Lower leg skin (tissue), 4 donors: Measurements from ENCODE around the gene KCNJ6. TPM values are rescaled to one million over a fixed set of nuclear protein-coding genes. Genes with fewer than 3 reads are reported as not detected.

Experiments used
- DNase-seq, 2 donors: peaks; one replicate each; pipeline ENCODE4 v3.0.0-alpha.2; 2019; ENCODE audit warnings: low spot score in 2 of 2
- H3K4me3 ChIP-seq: fragments of 200-600 bp; sonication (generic); 2 replicates; pipeline ENCODE4 v1.5.1; 2017; ENCODE audit warnings: mild to moderate bottlenecking, low read depth; ENCODE audit not compliant: poor library complexity, severe bottlenecking
- POLR2A ChIP-seq, 2 donors: fragments of 450-650 bp; IDR thresholded peaks; one replicate each; pipeline ENCODE4 v1.6.1; 2016 to 2017; ENCODE audit warnings: antibody characterized with exemption in 2 of 2, mild to moderate bottlenecking in 1 of 2, moderate library complexity in 1 of 2
- WGBS, 2 donors: methylation state at CpG; one replicate each; pipeline ENCODE4 v1.1.5; 2018; 5-methylcytosine and 5-hydroxymethylcytosine counted together
- intact Hi-C: fragments of 100-400 bp; cut with DNase I; formaldehyde crosslinking; loops from one replicate; pipeline ENCODE4 v1.15.0; 2023; ENCODE audit warnings: low total_unique reads
- total RNA-seq, 4 donors: library from RNA; depleted of rRNA; stranded (reverse); fragments of >200 nt; gene quantifications; one replicate each; pipeline ENCODE4 v1.1.0, GENCODE V29; 2016
- TF ChIP-seq, protein P1 (sequence below), 3 donors: fragments of 450-650 bp; IDR thresholded peaks; one replicate each; pipeline ENCODE4 v1.5.1; 2016; ENCODE audit warnings: antibody characterized with exemption in 3 of 3, mild to moderate bottlenecking in 3 of 3, moderate library complexity in 2 of 3

KCNJ6 gene
- total RNA-seq, 4 donors from 2014 or later: 0.04 TPM; not detected in 3

DNA sequence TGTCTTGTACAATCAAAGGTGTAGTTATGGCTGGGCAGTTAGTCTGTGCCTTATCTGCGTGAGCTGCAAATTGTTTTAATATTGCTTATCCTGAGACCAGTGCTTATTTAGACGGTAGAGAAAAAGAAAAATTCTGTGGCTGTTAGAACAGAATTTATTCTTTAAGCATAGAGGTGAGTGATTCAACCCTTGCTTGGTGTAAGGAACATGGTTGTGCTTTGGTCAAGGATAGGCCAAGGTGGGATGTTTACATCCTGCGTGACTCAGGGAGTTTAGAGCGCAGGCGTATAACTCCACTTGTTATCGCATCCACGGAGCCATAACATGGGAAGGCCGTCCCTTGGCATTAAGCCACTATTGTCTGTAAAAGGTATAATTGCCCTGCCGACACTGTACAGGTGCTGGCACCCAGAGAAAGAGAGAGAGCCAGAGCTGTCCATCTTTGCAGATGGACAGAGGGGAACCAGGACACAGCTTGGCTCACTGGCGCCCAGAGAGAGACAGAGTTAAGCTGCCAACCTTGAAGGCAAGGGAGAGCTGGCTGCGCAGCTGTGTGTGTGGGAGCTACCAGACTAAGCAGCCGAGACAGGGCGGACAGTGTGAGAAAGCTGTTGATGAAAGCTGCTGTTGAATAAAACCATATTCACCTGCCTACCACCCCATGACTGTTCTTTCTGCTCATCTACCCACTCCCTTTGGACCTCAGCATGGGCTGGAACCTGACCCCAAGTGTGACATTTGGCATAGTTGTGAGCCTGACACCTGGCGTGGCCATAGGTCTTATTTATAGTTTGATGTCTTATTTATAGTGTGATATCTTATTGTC lies 349.3 kb downstream of the KCNJ6 start:
- H3K4me3 ChIP-seq: no peak overlapping the region
- DNase-seq: no peak

DNA sequence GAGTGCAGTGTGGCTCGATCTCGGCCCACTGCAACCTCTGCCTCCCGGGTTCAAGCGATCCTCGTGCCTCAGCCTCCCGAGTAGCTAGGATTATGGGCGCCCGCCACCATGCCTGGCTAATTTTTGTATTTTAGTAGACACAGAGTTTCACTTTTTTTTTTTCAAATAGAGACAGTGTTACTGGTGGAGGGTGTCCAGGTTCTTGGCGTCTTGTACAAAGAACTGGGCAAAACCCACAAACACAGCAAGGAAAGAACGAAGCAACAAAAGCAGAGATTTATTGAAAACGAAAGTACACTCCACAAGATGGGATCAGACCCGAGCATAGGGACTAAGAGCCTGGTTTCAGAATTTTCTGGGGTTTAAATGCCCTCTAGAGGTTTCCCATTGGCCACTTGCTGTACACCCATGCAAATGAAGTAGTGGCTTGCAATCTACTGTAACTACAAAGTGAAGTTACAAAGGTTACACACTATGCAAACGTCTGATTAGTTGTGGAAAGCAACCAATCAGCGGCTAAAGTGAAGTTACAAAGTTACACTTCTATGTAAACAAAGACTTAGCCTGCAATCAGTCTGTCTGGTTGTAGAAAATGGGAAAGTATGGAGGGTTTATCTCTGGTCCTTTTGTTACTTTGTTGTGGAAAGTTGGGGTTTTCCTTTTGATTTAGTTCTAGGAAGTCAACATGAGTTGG lies 350.6 kb downstream of the KCNJ6 start:
- WGBS, 2 donors: 83 to 85% methylated on average over 14 of the region's 14 CpGs
- intact Hi-C loops: no loop called here
- no peak overlapping the region for H3K4me3 ChIP-seq
- no peak for DNase-seq
- TF ChIP-seq, protein P1, sequence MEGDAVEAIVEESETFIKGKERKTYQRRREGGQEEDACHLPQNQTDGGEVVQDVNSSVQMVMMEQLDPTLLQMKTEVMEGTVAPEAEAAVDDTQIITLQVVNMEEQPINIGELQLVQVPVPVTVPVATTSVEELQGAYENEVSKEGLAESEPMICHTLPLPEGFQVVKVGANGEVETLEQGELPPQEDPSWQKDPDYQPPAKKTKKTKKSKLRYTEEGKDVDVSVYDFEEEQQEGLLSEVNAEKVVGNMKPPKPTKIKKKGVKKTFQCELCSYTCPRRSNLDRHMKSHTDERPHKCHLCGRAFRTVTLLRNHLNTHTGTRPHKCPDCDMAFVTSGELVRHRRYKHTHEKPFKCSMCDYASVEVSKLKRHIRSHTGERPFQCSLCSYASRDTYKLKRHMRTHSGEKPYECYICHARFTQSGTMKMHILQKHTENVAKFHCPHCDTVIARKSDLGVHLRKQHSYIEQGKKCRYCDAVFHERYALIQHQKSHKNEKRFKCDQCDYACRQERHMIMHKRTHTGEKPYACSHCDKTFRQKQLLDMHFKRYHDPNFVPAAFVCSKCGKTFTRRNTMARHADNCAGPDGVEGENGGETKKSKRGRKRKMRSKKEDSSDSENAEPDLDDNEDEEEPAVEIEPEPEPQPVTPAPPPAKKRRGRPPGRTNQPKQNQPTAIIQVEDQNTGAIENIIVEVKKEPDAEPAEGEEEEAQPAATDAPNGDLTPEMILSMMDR (IDR thresholded peaks at IDR 0.05): no peak
- TF ChIP-seq POLR2A (IDR thresholded peaks at IDR 0.05): no peak

More for the DNA sequence above, 349.3 kb downstream of the KCNJ6 start:
- intact Hi-C loops: no loop called here
- no peak for TF ChIP-seq POLR2A (IDR thresholded peaks at IDR 0.05)
- TF ChIP-seq, protein P1 (IDR thresholded peaks at IDR 0.05): no peak
- 82 to 83% methylated on average over 14 of the region's 14 CpGs for WGBS, 2 donors

DNA sequence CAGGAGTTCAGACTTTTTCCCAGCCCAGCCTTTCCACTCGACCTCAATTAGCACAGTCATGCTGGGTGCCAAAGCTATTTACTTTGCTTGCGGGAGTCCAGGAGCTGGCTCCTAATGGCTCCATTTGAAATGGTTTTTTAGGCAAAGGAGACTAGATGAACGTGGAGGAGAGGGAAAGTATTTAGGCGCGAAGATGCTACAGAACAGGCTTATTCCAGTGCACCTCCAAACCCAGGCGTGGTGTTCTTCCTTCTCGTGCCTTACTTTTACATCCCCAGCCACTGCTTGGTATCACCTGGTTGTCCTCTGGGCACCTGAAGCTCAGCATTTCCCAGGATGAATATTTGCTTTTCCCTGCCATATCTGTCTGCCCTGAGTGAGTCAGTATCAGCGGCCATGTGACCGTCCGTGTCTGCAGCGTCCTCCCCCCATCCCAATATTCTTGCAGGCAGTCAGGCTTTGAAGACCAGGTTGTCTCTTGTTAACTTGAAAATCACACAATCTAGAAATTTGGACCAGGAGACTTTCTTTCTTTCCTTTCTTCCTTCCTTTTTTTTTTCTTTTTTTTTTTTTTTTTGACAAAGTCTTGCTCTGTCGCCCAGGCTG lies 351.2 kb downstream of the KCNJ6 start:
- intact Hi-C loops: no loop called here
- 63 to 64% methylated on average over 12 of the region's 12 CpGs for WGBS, 2 donors

DNA sequence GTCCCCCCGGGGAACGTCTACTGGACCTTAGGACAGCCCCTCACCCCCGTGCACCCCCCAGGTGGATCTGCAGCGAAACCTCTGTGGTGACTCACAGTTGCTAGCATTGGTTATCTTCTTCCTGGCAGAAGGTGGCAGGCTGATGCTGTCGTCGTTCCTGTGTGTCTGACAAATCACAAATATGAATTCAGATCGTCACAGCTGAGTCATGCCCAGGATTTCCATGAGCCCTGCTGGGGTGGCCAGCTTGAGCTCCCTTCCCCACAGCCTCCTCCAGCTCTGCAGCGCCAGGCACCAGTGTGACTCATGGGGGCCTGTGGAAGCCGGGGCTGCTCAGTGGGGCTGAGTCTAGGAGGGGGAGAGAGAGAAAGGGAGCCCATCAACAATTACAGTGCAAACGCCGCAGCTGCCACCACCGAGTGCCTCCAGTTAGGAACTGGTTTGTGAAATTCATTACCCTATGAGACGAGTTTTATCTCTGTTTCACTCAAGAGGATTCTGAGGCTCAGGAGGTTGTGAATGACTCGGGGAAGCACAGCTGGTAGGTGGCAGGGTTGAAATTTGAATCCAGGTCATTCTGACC lies 351.8 kb downstream of the KCNJ6 start:
- intact Hi-C loops: no loop called here

More for the DNA sequence above, 351.2 kb downstream of the KCNJ6 start:
- DNase-seq: no peak
- H3K4me3 ChIP-seq: no peak overlapping the region
- TF ChIP-seq POLR2A (IDR thresholded peaks at IDR 0.05): no peak
- TF ChIP-seq, protein P1 (IDR thresholded peaks at IDR 0.05): no peak

More for the DNA sequence above, 351.8 kb downstream of the KCNJ6 start:
- 3 to 5% methylated on average over 14 of the region's 14 CpGs for WGBS, 2 donors
- TF ChIP-seq POLR2A (IDR thresholded peaks at IDR 0.05): no peak
- TF ChIP-seq, protein P1 (IDR thresholded peaks at IDR 0.05): no peak
- peak; percentile 84 to 94 for DNase-seq
- peak overlapping the region; percentile 30 for H3K4me3 ChIP-seq
